ENCODE measurements around the gene NT5C3A. TPM values are rescaled to one million over a fixed set of nuclear protein-coding genes. Genes with fewer than 3 reads are reported as not detected.
A peak's percentile ranks its signal among the peaks of the same experiment; 100 is the strongest.

NT5C3A gene
- total RNA-seq, 1 donor from 2014 or later, result 31.9 TPM

DNA sequence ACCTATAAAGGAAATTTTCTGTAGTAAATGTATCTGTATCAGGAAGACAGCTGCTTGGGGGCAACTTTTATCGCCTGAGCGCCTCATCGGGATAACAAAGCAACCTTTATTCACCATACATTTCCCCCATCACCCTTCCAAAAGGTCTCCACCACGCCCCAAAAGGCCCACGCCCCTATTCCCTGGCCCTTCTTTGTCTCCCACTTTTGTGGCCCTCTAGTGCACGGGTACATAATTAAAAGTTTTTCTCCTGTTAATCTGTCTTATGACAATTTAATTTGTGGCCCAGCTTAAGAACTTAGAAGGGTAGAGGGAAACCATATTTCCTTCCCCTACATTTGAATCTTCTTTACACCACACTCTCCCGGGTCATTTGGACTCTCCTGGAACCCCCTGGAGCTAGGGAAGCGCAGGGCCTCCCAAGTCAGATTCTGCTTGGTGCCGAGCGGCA is 46.0 kb upstream of the NT5C3A start:
- Mint-ChIP-seq H3K27me3 (ENCODE audit: unreplicated experiment) (no peaks in the 10 kb centered on the region), H3K9me3 (ENCODE audit: unreplicated experiment) (no peaks in the 10 kb centered on the region), H3K4me1 (ENCODE audit: unreplicated experiment) (peaks cover 11% of the 10 kb centered on the region), H3K27ac (ENCODE audit: unreplicated experiment) (peak overlapping the region; percentile 7), H3K36me3 (ENCODE audit: low read depth, unreplicated experiment) (no peaks in the 10 kb centered on the region), H3K4me3 (ENCODE audit: unreplicated experiment) (peak overlapping the region; percentile 93)
- TF ChIP-seq, protein P1, sequence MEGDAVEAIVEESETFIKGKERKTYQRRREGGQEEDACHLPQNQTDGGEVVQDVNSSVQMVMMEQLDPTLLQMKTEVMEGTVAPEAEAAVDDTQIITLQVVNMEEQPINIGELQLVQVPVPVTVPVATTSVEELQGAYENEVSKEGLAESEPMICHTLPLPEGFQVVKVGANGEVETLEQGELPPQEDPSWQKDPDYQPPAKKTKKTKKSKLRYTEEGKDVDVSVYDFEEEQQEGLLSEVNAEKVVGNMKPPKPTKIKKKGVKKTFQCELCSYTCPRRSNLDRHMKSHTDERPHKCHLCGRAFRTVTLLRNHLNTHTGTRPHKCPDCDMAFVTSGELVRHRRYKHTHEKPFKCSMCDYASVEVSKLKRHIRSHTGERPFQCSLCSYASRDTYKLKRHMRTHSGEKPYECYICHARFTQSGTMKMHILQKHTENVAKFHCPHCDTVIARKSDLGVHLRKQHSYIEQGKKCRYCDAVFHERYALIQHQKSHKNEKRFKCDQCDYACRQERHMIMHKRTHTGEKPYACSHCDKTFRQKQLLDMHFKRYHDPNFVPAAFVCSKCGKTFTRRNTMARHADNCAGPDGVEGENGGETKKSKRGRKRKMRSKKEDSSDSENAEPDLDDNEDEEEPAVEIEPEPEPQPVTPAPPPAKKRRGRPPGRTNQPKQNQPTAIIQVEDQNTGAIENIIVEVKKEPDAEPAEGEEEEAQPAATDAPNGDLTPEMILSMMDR (IDR thresholded peaks at IDR 0.05; ENCODE audit: unreplicated experiment), result no peak
- no peak for DNase-seq (ENCODE audit: low spot score)

DNA sequence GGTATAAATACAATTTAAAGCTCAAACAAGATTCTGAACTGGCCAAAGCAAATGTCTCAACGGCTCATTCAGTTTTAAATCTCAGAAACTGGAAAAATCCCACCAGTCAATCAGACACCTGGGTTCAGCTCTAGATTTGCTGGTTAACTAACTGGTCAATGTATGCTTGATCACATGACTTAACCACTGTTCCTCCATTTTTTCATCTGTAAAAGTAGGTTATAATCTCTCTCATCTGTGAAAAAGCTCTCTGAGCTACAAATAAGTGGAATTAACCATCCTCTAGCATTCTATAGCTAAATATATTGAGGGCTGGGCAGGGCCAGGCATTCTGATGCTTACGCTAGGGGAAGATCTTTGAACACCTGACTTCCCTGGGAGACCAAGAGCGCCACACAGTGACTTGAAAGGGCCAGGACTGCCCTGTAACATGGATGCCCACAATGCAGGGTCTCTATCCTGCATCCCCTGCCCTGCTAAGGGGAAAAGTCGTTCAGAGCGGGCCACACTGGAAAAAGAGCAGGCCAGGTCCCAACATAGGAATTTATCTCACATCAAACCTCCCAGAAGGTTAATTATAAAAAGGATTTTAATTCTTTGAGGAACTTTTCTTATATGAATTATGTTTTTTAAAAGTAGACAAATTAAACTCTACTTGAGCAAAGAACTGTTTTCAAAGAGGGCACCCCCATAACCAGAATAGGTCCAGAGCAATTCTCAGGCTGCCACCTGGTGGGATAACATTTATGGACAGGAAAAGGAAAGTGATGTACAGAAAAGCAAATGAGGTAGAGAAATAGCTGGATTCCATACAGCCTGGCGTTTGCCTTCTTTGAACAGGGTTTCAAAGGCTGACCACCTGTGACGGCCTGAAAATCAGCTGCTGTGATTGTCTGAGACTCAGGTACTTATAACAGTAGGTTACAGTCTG is 44.8 kb upstream of the NT5C3A start:
- no peak overlapping the region for H3K27ac Mint-ChIP-seq (ENCODE audit: unreplicated experiment)
- H3K4me3 Mint-ChIP-seq (ENCODE audit: unreplicated experiment), result peak overlapping the region; percentile 16
- no peaks in the 10 kb centered on the region for H3K36me3 Mint-ChIP-seq (ENCODE audit: low read depth, unreplicated experiment)
- TF ChIP-seq, protein P1 (IDR thresholded peaks at IDR 0.05; ENCODE audit: unreplicated experiment), result peak; percentile 38
- no peaks in the 10 kb centered on the region for H3K9me3 Mint-ChIP-seq (ENCODE audit: unreplicated experiment)
- H3K27me3 Mint-ChIP-seq (ENCODE audit: unreplicated experiment), result no peaks in the 10 kb centered on the region
- DNase-seq (ENCODE audit: low spot score), result peak; percentile 24
- peaks cover 6% of the 10 kb centered on the region for H3K4me1 Mint-ChIP-seq (ENCODE audit: unreplicated experiment)

DNA sequence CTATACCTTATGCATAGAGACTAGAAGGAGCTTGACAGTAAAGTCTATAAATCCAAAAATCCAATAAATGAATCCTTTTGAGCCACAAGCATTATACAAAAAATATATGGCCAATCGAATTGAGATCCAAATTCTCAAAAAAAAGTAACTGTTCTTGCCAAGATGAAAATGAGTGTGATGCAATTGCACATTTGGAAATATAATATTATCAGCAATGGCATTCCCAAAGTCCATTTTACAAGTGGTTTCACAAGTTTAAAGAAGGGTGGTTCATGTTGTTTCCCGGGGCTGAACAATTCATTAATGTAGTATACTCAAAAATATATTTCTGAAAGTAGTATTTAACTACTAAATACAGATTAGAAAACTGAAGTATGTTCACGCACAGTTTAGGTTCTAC is 39.3 kb upstream of the NT5C3A start:
- H3K4me1 Mint-ChIP-seq (ENCODE audit: unreplicated experiment), result no peaks in the 10 kb centered on the region

DNA sequence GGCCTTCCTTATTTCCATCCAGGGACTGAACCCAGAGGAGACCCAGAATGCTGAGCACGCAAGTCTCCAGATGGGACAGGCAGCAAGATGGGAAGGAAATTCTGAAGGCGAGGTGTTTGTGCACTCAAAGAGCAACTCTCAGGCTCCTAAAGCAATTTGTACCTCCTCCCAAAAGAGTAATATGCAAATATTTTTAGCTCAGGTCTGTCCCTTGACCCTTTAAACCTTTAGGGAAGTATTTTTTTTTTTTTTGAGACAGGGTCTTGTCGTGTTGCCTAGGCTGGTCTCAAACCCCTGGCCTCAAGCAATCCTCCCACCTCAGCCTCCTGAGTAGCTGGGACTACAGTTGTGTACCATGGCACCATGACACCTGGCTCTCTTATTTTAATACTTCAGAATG is 38.2 kb upstream of the NT5C3A start:
- TF ChIP-seq, protein P1 (IDR thresholded peaks at IDR 0.05; ENCODE audit: unreplicated experiment), result no peak
- no peak overlapping the region for H3K27ac Mint-ChIP-seq (ENCODE audit: unreplicated experiment)
- no peak overlapping the region for H3K4me3 Mint-ChIP-seq (ENCODE audit: unreplicated experiment)
- peaks cover 27% of the 10 kb centered on the region for H3K36me3 Mint-ChIP-seq (ENCODE audit: low read depth, unreplicated experiment)
- no peaks in the 10 kb centered on the region for H3K9me3 Mint-ChIP-seq (ENCODE audit: unreplicated experiment)
- H3K4me1 Mint-ChIP-seq (ENCODE audit: unreplicated experiment), result no peaks in the 10 kb centered on the region
- H3K27me3 Mint-ChIP-seq (ENCODE audit: unreplicated experiment), result no peaks in the 10 kb centered on the region
- no peak for DNase-seq (ENCODE audit: low spot score)

More for the DNA sequence above, 39.3 kb upstream of the NT5C3A start:
- peaks cover 21% of the 10 kb centered on the region for H3K36me3 Mint-ChIP-seq (ENCODE audit: low read depth, unreplicated experiment)
- no peak for DNase-seq (ENCODE audit: low spot score)
- H3K27me3 Mint-ChIP-seq (ENCODE audit: unreplicated experiment), result no peaks in the 10 kb centered on the region
- H3K27ac Mint-ChIP-seq (ENCODE audit: unreplicated experiment), result no peak overlapping the region
- TF ChIP-seq, protein P1 (IDR thresholded peaks at IDR 0.05; ENCODE audit: unreplicated experiment), result no peak
- no peak overlapping the region for H3K4me3 Mint-ChIP-seq (ENCODE audit: unreplicated experiment)
- H3K9me3 Mint-ChIP-seq (ENCODE audit: unreplicated experiment), result no peaks in the 10 kb centered on the region

Data from endothelial cell (in vitro differentiated cells).